ENCODE results near the gene TTYH2. TPM values are rescaled to one million over a fixed set of nuclear protein-coding genes. Genes with fewer than 3 reads are reported as not detected.

The TTYH2 gene
- total and polyA plus RNA-seq, 10 of the 15 experiments (the other 5 are each of a cell fraction or from before 2014, with no cell fraction given), result 0.26 to 25.2 (median 6.6) TPM

GRCh38 chr17:74217037-74217730, 3.8 kb downstream of the TTYH2 start:
- FAIRE-seq, result no peak
- peaks cover 13% of the 10 kb centered on the region for H3K79me2 ChIP-seq (ENCODE audit: control insufficient read depth, insufficient read depth, low read length)
- SMC1A ChIA-PET (ENCODE audit: uncharacterized antibody, unreplicated experiment), result interaction anchor here (0.9 to 1.0 kb wide), 2 partner anchors 14 to 70 kb away, joined by 3 read pairs; no protein-coding TSS in a partner anchor

More at GRCh38 chr17:74217037-74217730, 3.8 kb downstream of the TTYH2 start:
- H3K27me3 ChIP-seq (replicated peaks in 1 of 2; ENCODE audit: control insufficient read depth in 2 of 2, insufficient read depth in 2 of 2, low read length in 1 of 2), result no peaks in the 10 kb centered on the region
- ChIA-PET POLR2A (no interaction called here), CTCF (interaction anchor here (1.3 to 2.4 kb wide), 2 partner anchors 14 to 79 kb away, joined by 3 to 8 read pairs; partner anchors contain the start of gene RPL38), RAD21 (ENCODE audit: unreplicated experiment) (interaction anchor here (1.0 kb wide), 1 partner anchor 38 kb away, joined by 3 read pairs; no protein-coding TSS in a partner anchor)
- no peak for TF ChIP-seq CUX1 (IDR thresholded peaks at IDR 0.05; ENCODE audit: insufficient replicate concordance, low read depth, low read length)
- no peak for TF ChIP-seq TARDBP (IDR thresholded peaks at IDR 0.05; ENCODE audit: borderline replicate concordance)
- no peak for TF ChIP-seq SREBF2 (IDR thresholded peaks at IDR 0.05; ENCODE audit: low read length)
- no peak for TF ChIP-seq TAF1 (IDR thresholded peaks at IDR 0.05; ENCODE audit: borderline replicate concordance, low read depth, low read length)
- TF ChIP-seq KDM1A (IDR thresholded peaks at IDR 0.05; ENCODE audit: borderline replicate concordance), result no peak
- no peak for TF ChIP-seq ZZZ3 (IDR thresholded peaks at IDR 0.05; ENCODE audit: control insufficient read depth, insufficient read length, low read depth)
- no peak for TF ChIP-seq WRNIP1 (IDR thresholded peaks at IDR 0.05; ENCODE audit: borderline replicate concordance, low read depth, low read length)
- TF ChIP-seq HCFC1 (IDR thresholded peaks at IDR 0.05; ENCODE audit: low read length), result no peak
- TF ChIP-seq, protein P1, sequence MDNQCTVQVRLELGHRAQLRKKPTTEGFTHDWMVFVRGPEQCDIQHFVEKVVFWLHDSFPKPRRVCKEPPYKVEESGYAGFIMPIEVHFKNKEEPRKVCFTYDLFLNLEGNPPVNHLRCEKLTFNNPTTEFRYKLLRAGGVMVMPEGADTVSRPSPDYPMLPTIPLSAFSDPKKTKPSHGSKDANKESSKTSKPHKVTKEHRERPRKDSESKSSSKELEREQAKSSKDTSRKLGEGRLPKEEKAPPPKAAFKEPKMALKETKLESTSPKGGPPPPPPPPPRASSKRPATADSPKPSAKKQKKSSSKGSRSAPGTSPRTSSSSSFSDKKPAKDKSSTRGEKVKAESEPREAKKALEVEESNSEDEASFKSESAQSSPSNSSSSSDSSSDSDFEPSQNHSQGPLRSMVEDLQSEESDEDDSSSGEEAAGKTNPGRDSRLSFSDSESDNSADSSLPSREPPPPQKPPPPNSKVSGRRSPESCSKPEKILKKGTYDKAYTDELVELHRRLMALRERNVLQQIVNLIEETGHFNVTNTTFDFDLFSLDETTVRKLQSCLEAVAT (IDR thresholded peaks at IDR 0.05), result no peak
- no peak for TF ChIP-seq TBL1XR1 (IDR thresholded peaks at IDR 0.05; ENCODE audit: low read depth, low read length)
- no peak for TF ChIP-seq BCL11A (IDR thresholded peaks at IDR 0.05; ENCODE audit: low read depth, low read length)
- TF ChIP-seq, protein P2, sequence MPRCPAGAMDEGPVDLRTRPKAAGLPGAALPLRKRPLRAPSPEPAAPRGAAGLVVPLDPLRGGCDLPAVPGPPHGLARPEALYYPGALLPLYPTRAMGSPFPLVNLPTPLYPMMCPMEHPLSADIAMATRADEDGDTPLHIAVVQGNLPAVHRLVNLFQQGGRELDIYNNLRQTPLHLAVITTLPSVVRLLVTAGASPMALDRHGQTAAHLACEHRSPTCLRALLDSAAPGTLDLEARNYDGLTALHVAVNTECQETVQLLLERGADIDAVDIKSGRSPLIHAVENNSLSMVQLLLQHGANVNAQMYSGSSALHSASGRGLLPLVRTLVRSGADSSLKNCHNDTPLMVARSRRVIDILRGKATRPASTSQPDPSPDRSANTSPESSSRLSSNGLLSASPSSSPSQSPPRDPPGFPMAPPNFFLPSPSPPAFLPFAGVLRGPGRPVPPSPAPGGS (IDR thresholded peaks at IDR 0.05; ENCODE audit: borderline replicate concordance, insufficient read depth, low read depth, low read length, poor library complexity, severe bottlenecking), result no peak
- TF ChIP-seq EZH2 (IDR thresholded peaks at IDR 0.05; ENCODE audit: borderline replicate concordance, control insufficient read depth, low read depth, low read length), result no peak
- TF ChIP-seq ZNF274 (IDR thresholded peaks at IDR 0.05; ENCODE audit: insufficient read depth, insufficient read length), result no peak
- no peak for TF ChIP-seq PML (IDR thresholded peaks at IDR 0.05; ENCODE audit: low read length)
- no peak overlapping the region for H3K4me2 ChIP-seq (ENCODE audit: control insufficient read depth, insufficient read depth)
- intact Hi-C loops (cut with micrococcal nuclease; ENCODE audit: unreplicated experiment), result no loop called here
- H2AFZ ChIP-seq (ENCODE audit: control insufficient read depth, low read depth, low read length), result no peak overlapping the region
- H3K4me1 ChIP-seq (ENCODE audit: control insufficient read depth, insufficient read depth, low read length), result peaks cover 22% of the 10 kb centered on the region
- no peaks in the 10 kb centered on the region; a peak in 1 of 4 replicates for H3K36me3 ChIP-seq (ENCODE audit: control insufficient read depth in 2 of 2, insufficient read depth in 2 of 2, low read length in 1 of 2)
- no peak overlapping the region for H3K4me3 ChIP-seq
- DNase-seq (ENCODE audit: low read depth, low spot score), result no peak
- H3K9me3 ChIP-seq (replicated peaks; ENCODE audit: control insufficient read depth, insufficient read depth, low read length), result no peaks in the 10 kb centered on the region
- no peak overlapping the region for H3K27ac ChIP-seq (ENCODE audit: control insufficient read depth, insufficient read depth)
- H4K20me1 ChIP-seq (ENCODE audit: control insufficient read depth, insufficient read depth), result no peaks in the 10 kb centered on the region
- WGBS (ENCODE audit: insufficient coverage, insufficient replicate concordance, low lambda C conversion rate, missing lambda C conversion rate), result 59% methylated on average over 13 of the region's 13 CpGs
- ATAC-seq, result no peak
- no TSS peak for BruUV-seq (replicated peaks)
- in situ Hi-C loops (cut with MboI), result loop anchor here (10.0 kb wide), 1 partner anchor 58 kb away; the partner anchor contains the start of gene DNAI2
- H3K9ac ChIP-seq (ENCODE audit: control insufficient read depth, insufficient read depth, low read length), result no peak overlapping the region

Measured in GM12878 (cell line).